Muscle layer of colon (tissue), 2 donors: Measurements from ENCODE around the gene KDM2A.

ENCODE experiments used
- H3K27ac ChIP-seq: one replicate; pipeline ENCODE4 v1.7.0; 2013; ENCODE audit warnings: low read depth, mild to moderate bottlenecking, low read length, moderate library complexity
- H3K27me3 ChIP-seq, 2 donors: one replicate each; pipeline ENCODE4 v1.7.0; 2013; ENCODE audit warnings: low read length in 2 of 2, mild to moderate bottlenecking in 2 of 2; ENCODE audit not compliant: insufficient read depth in 2 of 2, control insufficient read depth in 1 of 2
- H3K36me3 ChIP-seq: one replicate; pipeline ENCODE4 v1.7.0; 2013; ENCODE audit warnings: mild to moderate bottlenecking, low read length; ENCODE audit not compliant: insufficient read depth
- H3K4me1 ChIP-seq: one replicate; pipeline ENCODE4 v1.7.0; 2013; ENCODE audit warnings: mild to moderate bottlenecking, low read length; ENCODE audit not compliant: insufficient read depth
- H3K4me3 ChIP-seq, 2 donors: one replicate each; pipeline ENCODE4 v1.7.0; 2013; ENCODE audit warnings: low read length in 2 of 2, low read depth in 1 of 2, mild to moderate bottlenecking in 1 of 2, moderate library complexity in 1 of 2
- H3K9ac ChIP-seq: one replicate; pipeline ENCODE4 v1.7.0; 2013; ENCODE audit warnings: low read length
- H3K9me3 ChIP-seq: one replicate; pipeline ENCODE4 v1.7.0; 2013; ENCODE audit warnings: mild to moderate bottlenecking, low read length
- donor health status: abdominal sarcoma.
- donor health status: Adenocarcinoma of cecum.

KDM2A gene

GRCh38 chr11:67279589-67280340, 160.7 kb downstream of the KDM2A start:
- Histone ChIP-seq H3K36me3 (peaks cover 60% of the 10 kb centered on the region), H3K4me3 (no peak overlapping the region), H3K9me3 (no peaks in the 10 kb centered on the region), H3K27me3 (no peaks in the 10 kb centered on the region), H3K9ac (no peak overlapping the region), H3K4me1 (peaks cover 38% of the 10 kb centered on the region), H3K27ac (no peak overlapping the region)

DNA sequence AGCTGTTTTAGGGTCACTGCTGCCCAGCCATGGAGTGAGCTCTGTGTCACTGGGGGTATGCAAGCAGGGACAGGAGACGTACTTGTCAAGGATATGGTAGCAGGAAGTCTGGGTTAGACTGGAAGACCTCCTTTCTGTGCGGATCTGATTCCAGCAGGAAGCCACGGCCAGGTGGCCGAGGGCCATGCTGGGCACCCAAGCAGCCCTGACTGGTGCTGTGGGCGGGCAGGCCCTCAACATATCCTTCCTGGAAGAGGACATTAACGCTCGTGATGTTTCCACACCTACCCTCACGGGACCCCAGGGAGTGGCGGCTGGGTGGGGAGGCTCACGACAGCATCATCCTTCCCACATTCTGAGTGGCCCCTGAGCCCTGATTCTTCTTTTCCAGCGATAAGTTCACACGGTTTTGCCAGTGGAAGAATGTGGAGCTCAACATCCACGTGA, 161.3 kb downstream of the KDM2A start:
- no peak overlapping the region for H3K9ac ChIP-seq
- H3K4me3 ChIP-seq, result no peak overlapping the region
- peaks cover 65% of the 10 kb centered on the region for H3K36me3 ChIP-seq
- H3K9me3 ChIP-seq, result no peaks in the 10 kb centered on the region
- no peak overlapping the region for H3K27ac ChIP-seq
- H3K4me1 ChIP-seq, result peaks cover 38% of the 10 kb centered on the region
- H3K27me3 ChIP-seq, result no peaks in the 10 kb centered on the region

GRCh38 chr11:67280788-67281551, 161.9 kb downstream of the KDM2A start:
- no peaks in the 10 kb centered on the region for H3K27me3 ChIP-seq
- H3K4me3 ChIP-seq, result no peak overlapping the region
- H3K36me3 ChIP-seq, result peaks cover 71% of the 10 kb centered on the region
- H3K9me3 ChIP-seq, result no peaks in the 10 kb centered on the region
- H3K4me1 ChIP-seq, result peaks cover 32% of the 10 kb centered on the region
- H3K9ac ChIP-seq, result no peak overlapping the region
- H3K27ac ChIP-seq, result no peak overlapping the region

DNA sequence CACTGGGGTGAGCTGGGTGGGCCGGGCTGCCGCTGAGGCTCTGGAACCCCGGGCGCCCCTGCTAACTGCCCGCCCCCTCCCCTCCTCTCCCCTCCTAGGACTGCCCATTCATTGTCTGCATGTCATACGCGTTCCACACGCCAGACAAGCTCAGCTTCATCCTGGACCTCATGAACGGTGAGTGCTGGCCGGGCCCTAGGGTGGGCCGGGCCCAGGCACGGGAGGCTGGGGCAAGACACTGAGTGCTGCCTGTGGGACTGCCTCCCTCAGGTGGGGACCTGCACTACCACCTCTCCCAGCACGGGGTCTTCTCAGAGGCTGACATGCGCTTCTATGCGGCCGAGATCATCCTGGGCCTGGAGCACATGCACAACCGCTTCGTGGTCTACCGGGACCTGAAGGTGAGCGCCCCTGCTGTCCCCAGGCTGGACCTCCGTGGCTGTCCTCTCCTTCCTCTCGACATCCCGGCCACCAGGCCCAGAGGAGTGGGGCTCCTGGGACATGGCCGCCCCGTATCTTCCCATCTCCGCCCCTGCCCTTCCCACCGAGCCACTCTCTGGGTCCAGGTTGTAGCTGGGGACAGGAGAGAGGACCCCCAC, 162.6 kb downstream of the KDM2A start:
- Histone ChIP-seq H3K36me3 (peaks cover 73% of the 10 kb centered on the region), H3K27me3 (no peaks in the 10 kb centered on the region), H3K4me1 (peaks cover 25% of the 10 kb centered on the region), H3K4me3 (no peak overlapping the region), H3K9me3 (no peaks in the 10 kb centered on the region), H3K9ac (no peak overlapping the region), H3K27ac (no peak overlapping the region)

DNA sequence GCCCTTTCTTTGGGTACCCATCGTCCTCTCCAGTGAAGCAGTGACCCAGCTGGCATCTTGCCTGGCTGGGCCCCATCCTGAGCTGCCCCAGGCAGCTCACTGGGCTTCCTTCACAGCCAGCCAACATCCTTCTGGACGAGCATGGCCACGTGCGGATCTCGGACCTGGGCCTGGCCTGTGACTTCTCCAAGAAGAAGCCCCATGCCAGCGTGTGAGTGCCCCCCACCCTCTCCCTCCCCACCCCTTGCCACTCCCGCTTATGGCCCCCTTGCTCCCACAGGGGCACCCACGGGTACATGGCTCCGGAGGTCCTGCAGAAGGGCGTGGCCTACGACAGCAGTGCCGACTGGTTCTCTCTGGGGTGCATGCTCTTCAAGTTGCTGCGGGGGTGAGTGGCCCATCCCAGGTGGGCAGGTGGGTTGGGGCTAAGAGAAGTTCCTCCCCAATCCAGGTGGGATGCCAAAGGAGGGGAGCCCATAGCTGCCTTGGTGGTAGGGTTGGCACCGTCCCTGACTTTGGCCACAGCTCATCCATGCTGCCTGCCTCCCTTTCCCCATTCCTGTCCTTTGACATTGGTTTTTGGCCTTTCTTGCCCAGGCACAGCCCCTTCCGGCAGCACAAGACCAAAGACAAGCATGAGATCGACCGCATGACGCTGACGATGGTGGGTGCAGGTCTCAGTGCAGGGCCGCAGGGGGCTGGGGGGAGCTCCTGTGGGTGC, 163.3 kb downstream of the KDM2A start:
- Histone ChIP-seq H3K9ac (no peak overlapping the region), H3K9me3 (no peaks in the 10 kb centered on the region), H3K4me3 (no peak overlapping the region), H3K27ac (no peak overlapping the region), H3K27me3 (no peaks in the 10 kb centered on the region), H3K36me3 (peaks cover 78% of the 10 kb centered on the region), H3K4me1 (peaks cover 22% of the 10 kb centered on the region)

DNA sequence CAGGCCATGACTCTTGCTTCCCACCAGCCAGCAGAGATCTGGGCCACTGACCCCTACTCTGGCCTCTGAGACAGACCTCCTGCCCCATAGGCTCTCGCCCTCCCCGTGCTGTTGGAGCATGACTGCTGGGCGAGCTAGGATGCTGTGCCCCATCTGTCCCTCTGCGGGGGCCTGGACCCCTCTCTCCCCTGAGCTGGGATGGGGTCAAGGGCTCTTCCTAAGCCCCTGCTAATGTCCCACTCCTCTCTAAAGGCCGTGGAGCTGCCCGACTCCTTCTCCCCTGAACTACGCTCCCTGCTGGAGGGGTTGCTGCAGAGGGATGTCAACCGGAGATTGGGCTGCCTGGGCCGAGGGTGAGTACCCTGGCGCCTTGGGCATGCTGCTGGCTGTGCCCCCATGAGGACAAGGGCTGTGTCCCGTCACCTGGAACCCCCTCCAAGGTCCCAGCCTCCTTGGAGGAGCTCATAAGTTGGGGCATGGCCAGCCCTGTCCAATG, 163.9 kb downstream of the KDM2A start:
- peaks cover 23% of the 10 kb centered on the region for H3K4me1 ChIP-seq
- no peak overlapping the region for H3K27ac ChIP-seq
- no peaks in the 10 kb centered on the region for H3K27me3 ChIP-seq
- no peak overlapping the region for H3K9ac ChIP-seq
- H3K9me3 ChIP-seq, result no peaks in the 10 kb centered on the region
- H3K4me3 ChIP-seq, result no peak overlapping the region
- peaks cover 78% of the 10 kb centered on the region for H3K36me3 ChIP-seq

GRCh38 chr11:67283481-67283963, 164.5 kb downstream of the KDM2A start:
- Histone ChIP-seq H3K9ac (no peak overlapping the region), H3K4me1 (peaks cover 23% of the 10 kb centered on the region), H3K4me3 (no peak overlapping the region), H3K36me3 (peaks cover 78% of the 10 kb centered on the region), H3K27me3 (no peaks in the 10 kb centered on the region), H3K9me3 (no peaks in the 10 kb centered on the region), H3K27ac (peak overlapping the region; percentile 2)

GRCh38 chr11:67284811-67285540, 165.9 kb downstream of the KDM2A start:
- peaks cover 64% of the 10 kb centered on the region for H3K36me3 ChIP-seq
- H3K4me3 ChIP-seq, result no peak overlapping the region
- H3K27me3 ChIP-seq, result no peaks in the 10 kb centered on the region
- H3K4me1 ChIP-seq, result peaks cover 18% of the 10 kb centered on the region
- no peaks in the 10 kb centered on the region for H3K9me3 ChIP-seq
- no peak overlapping the region for H3K27ac ChIP-seq
- no peak overlapping the region for H3K9ac ChIP-seq

DNA sequence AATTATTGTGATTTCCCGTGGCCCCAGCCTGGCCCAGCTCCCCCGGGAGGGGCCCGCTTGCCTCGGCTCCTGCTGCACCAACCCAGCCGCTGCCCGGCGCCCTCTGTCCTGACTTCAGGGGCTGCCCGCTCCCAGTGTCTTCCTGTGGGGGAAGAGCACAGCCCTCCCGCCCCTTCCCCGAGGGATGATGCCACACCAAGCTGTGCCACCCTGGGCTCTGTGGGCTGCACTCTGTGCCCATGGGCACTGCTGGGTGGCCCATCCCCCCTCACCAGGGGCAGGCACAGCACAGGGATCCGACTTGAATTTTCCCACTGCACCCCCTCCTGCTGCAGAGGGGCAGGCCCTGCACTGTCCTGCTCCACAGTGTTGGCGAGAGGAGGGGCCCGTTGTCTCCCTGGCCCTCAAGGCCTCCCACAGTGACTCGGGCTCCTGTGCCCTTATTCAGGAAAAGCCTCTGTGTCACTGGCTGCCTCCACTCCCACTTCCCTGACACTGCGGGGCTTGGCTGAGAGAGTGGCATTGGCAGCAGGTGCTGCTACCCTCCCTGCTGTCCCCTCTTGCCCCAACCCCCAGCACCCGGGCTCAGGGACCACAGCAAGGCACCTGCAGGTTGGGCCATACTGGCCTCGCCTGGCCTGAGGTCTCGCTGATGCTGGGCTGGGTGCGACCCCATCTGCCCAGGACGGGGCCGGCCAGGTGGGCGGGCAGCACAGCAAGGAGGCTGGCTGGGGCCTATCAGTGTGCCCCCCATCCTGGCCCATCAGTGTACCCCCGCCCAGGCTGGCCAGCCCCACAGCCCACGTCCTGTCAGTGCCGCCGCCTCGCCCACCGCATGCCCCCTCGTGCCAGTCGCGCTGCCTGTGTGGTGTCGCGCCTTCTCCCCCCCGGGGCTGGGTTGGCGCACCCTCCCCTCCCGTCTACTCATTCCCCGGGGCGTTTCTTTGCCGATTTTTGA, 166.8 kb downstream of the KDM2A start:
- no peak overlapping the region for H3K4me3 ChIP-seq
- H3K27me3 ChIP-seq, result no peaks in the 10 kb centered on the region
- peaks cover 26% of the 10 kb centered on the region for H3K4me1 ChIP-seq
- H3K27ac ChIP-seq, result no peak overlapping the region
- no peaks in the 10 kb centered on the region for H3K9me3 ChIP-seq
- peaks cover 58% of the 10 kb centered on the region for H3K36me3 ChIP-seq
- H3K9ac ChIP-seq, result no peak overlapping the region
